Fibroblast of skin of right quadriceps (primary cell): ENCODE measurements around the gene PDE4DIP.
"Not testable (repeated sequence)": the region's sequence is repeated elsewhere in the genome, so short reads cannot be mapped to it uniquely, and the experiment has no call there.

Experiments used
- DNase-seq: peaks from one replicate; pipeline ENCODE4 v3.0.0-alpha.2; 2013

The PDE4DIP gene

GRCh38 chr1:148844220-148844619 lies at the start of gene PDE4DIP:
PDE4DIP (plus strand) TSS chr1:148844428; CDS start chr1:148844775, 347 bp downstream.
- DNase-seq: not testable (repeated sequence)

- not testable (repeated sequence) for DNase-seq
These were observed 35.8 kb upstream of the PDE4DIP start for GRCh38 chr1:148808268-148808928.

GRCh38 chr1:148808929-148809283 lies 35.3 kb upstream of the PDE4DIP start:
- DNase-seq: not testable (repeated sequence)

- not testable (repeated sequence) for DNase-seq
These were observed 22.0 kb upstream of the PDE4DIP start for GRCh38 chr1:148822180-148822579.

- DNase-seq: not testable (repeated sequence)
These were observed 20.4 kb upstream of the PDE4DIP start for GRCh38 chr1:148823822-148824221.

GRCh38 chr1:148825029-148825428 lies 19.2 kb upstream of the PDE4DIP start:
- not testable (repeated sequence) for DNase-seq

GRCh38 chr1:148828531-148828930 lies 15.7 kb upstream of the PDE4DIP start:
- not testable (repeated sequence) for DNase-seq

- DNase-seq: not testable (repeated sequence)
These were observed 15.3 kb upstream of the PDE4DIP start for GRCh38 chr1:148828962-148829361.

GRCh38 chr1:148829365-148829764 lies 14.9 kb upstream of the PDE4DIP start:
- DNase-seq: not testable (repeated sequence)

- DNase-seq: not testable (repeated sequence)
These were observed 3.0 kb upstream of the PDE4DIP start for GRCh38 chr1:148841262-148841661.

GRCh38 chr1:148844651-148845050 lies 423 bp downstream of the PDE4DIP start:
- not testable (repeated sequence) for DNase-seq

- not testable (repeated sequence) for DNase-seq
These were observed 840 bp downstream of the PDE4DIP start for GRCh38 chr1:148845068-148845467.

GRCh38 chr1:148850347-148850746 lies 6.1 kb downstream of the PDE4DIP start:
- not testable (repeated sequence) for DNase-seq

GRCh38 chr1:148850840-148851239 lies 6.6 kb downstream of the PDE4DIP start:
- DNase-seq: not testable (repeated sequence)

GRCh38 chr1:148851684-148852083 lies 7.5 kb downstream of the PDE4DIP start:
- not testable (repeated sequence) for DNase-seq

- not testable (repeated sequence) for DNase-seq
These were observed 9.1 kb downstream of the PDE4DIP start for GRCh38 chr1:148853363-148853762.

GRCh38 chr1:148854063-148854462 lies 9.8 kb downstream of the PDE4DIP start:
- not testable (repeated sequence) for DNase-seq

- DNase-seq: not testable (repeated sequence)
These were observed 11.1 kb downstream of the PDE4DIP start for GRCh38 chr1:148855367-148855766.

GRCh38 chr1:148860049-148860448 lies 15.8 kb downstream of the PDE4DIP start:
- DNase-seq: not testable (repeated sequence)

GRCh38 chr1:148860579-148861259 lies 16.5 kb downstream of the PDE4DIP start:
- DNase-seq: not testable (repeated sequence)

- DNase-seq: not testable (repeated sequence)
These were observed 18.4 kb downstream of the PDE4DIP start for GRCh38 chr1:148862590-148862989.

GRCh38 chr1:148868924-148869633 lies 24.9 kb downstream of the PDE4DIP start:
- not testable (repeated sequence) for DNase-seq

- not testable (repeated sequence) for DNase-seq
These were observed 25.4 kb downstream of the PDE4DIP start for GRCh38 chr1:148869634-148869961.
